Ishikawa (cell line): ENCODE measurements around the gene CCR6.

ENCODE experiments used
- CEBPB ChIP-seq: IDR thresholded peaks from 2 replicates; pipeline ENCODE4 v1.6.1; 2012
- CREB1 ChIP-seq: IDR thresholded peaks from 2 replicates; pipeline ENCODE4 v1.6.1; 2012; ENCODE audit warnings: low read depth
- EP300 ChIP-seq: IDR thresholded peaks from 2 replicates; pipeline ENCODE4 v1.6.1; 2012; ENCODE audit warnings: borderline replicate concordance
- FOXM1 ChIP-seq: IDR thresholded peaks from 2 replicates; pipeline ENCODE4 v1.6.1; 2012; ENCODE audit warnings: low read depth, borderline replicate concordance
- MAX ChIP-seq: IDR thresholded peaks from 2 replicates; pipeline ENCODE4 v1.6.1; 2012
- NFIC ChIP-seq: IDR thresholded peaks from 2 replicates; pipeline ENCODE4 v1.6.1; 2012
- RAD21 ChIP-seq: IDR thresholded peaks from 2 replicates; pipeline ENCODE4 v1.6.1; 2012; ENCODE audit warnings: low read depth
- REST ChIP-seq: IDR thresholded peaks from 2 replicates; pipeline ENCODE4 v1.6.1; 2012; ENCODE audit warnings: low read depth, mild to moderate bottlenecking
- TAF1 ChIP-seq: IDR thresholded peaks from 2 replicates; pipeline ENCODE4 v1.6.1; 2012; ENCODE audit warnings: low read depth, mild to moderate bottlenecking
- USF1 ChIP-seq: IDR thresholded peaks from 2 replicates; pipeline ENCODE4 v1.6.1; 2012
- ZBTB7A ChIP-seq: IDR thresholded peaks from 2 replicates; pipeline ENCODE4 v1.6.1; 2012; ENCODE audit warnings: low read depth

- no peak for TF ChIP-seq MAX
- no peak for TF ChIP-seq EP300
- no peak for TF ChIP-seq TAF1
- no peak for TF ChIP-seq CREB1
- TF ChIP-seq USF1: no peak
- TF ChIP-seq FOXM1: no peak
- TF ChIP-seq ZBTB7A: no peak
- TF ChIP-seq RAD21: no peak
- no peak for TF ChIP-seq REST
- no peak for TF ChIP-seq NFIC
- no peak for TF ChIP-seq CEBPB
Measured at GRCh38 chr6:167095888-167096287, 27.0 kb upstream of the CCR6 start.
